ENCODE measurements around the gene LYPD8.
"Not testable (repeated sequence)": the region's sequence is repeated elsewhere in the genome, so short reads cannot be mapped to it uniquely, and the experiment has no call there.

Gene LYPD8

DNA sequence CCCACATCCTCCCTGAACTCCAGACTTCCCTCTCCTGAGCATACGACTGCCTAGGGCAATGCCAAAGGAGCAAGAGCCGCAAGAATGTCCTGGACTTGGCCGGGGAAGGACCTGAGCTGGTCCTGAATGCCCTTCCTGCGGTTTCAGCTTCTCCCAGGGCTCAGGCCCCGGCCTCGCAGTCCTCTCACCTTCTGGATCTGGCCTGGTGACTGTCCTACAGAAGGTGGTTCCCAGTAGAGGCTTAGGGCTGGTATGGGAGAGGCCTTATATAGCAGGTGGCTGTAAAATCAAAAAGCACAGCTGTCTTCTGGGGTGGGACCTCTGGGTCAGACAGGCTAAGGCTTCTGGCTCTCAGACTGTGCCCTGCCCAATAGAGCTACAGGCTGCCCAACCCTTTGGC, at the start of gene LYPD8:
TSS of gene LYPD8 (minus strand) at position 243 of the 400 bp plus-strand sequence. CDS start 4,678 bp downstream, outside the sequence.
- no peak for DNase-seq

- DNase-seq: no peak
Observed at GRCh38 chr1:248804771-248805681, 49.5 kb upstream of the LYPD8 start.

DNA sequence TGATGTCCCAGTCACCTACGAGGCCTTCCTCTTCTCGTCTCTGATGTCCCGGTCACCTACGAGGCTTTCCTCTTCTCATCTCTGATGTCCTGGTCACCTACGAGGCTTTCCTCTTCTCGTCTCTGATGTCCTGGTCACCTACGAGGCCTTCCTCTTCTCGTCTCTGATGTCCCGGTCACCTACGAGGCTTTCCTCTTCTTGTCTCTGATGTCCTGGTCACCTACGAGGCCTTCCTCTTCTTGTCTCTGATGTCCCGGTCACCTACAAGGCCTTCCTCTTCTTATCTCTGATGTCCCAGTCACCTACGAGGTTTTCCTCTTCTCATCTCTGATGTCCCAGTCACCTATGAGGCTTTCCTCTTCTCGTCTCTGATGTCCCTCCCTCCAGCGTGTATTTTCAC, 47.9 kb upstream of the LYPD8 start:
- not testable (repeated sequence) for DNase-seq

- no peak for DNase-seq
Observed at GRCh38 chr1:248802454-248802853, 46.9 kb upstream of the LYPD8 start.

DNA sequence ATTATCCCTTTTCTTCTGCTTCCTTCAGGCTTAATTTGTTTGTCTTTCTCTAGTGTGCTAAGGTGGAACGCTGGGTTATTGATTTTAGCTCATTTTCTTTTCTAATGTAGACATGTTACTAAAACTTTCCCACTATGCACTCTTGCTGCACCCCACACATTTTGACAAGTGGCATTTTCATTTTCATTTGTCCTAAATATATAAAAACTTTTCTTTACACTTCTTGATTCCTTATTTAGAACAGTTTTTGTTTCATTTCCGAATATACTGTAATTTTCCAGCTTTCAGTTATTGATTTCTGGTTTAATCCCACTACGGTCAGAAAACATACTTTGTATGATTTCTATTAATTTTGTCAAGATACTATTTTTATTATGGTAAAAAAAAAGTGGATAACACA, 44.9 kb upstream of the LYPD8 start:
- DNase-seq: no peak

DNA sequence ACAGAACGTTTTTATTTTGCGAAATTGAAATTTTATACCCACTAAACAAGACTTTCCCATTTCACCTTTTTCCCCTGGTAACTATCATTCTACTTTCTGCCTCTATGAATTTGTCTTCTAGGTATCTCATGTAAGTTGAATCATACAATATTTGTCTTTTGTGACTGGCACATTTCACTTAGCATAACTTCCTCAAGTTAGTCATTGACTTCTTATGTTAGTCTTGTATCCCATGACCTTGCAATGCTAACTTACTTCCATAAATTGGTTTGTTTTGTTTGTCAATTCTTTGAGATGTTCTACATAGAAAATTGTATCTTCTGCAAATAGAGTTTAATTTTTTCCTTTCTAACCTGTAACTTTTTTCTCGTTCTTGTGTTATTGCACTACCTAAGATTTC, 43.2 kb upstream of the LYPD8 start:
- DNase-seq: no peak

DNA sequence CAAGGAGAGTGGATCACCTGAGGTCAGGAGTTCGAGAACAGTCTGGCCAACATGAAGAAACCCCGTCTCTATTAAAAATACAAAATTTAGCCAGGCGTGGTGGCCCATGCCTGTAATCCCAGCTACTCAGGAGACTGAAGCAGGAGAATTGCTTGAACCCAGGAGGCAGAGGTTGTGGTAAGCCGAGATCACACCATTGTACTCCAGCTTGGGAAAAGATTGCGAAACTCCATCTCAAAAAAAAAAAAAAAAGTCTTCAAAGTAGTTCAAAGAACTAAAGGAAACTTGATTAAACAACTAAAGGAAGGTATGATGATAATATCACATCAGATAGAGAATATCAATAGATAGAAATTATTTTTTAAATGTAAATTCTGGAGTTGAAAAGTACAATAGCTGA, 39.1 kb upstream of the LYPD8 start:
- DNase-seq: not testable (repeated sequence)

GRCh38 chr1:248793592-248793991, 38.0 kb upstream of the LYPD8 start:
- no peak for DNase-seq

GRCh38 chr1:248792342-248792741, 36.8 kb upstream of the LYPD8 start:
- no peak for DNase-seq

GRCh38 chr1:248791010-248791409, 35.5 kb upstream of the LYPD8 start:
- no peak for DNase-seq

DNA sequence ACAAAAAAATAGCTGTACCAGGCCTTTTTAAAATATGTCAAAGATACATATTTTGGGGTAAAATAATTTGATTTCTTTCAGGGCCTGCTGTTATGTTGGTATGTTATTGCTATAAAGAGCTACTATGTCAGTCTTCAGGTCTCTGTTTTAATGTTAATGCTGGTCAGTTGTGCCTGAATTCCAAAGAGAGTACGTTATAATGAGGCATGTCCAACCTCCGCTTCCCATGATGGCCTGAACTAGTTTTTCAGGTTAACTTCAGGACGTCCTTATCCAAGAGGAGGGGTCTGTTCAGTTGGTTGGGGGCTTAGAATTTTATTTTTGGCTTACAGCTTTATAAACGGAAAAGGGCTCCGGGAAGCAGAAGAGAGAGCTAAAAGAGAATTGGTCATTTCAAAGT, 34.9 kb upstream of the LYPD8 start:
- DNase-seq: no peak

GRCh38 chr1:248789337-248789736, 33.8 kb upstream of the LYPD8 start:
- not testable (repeated sequence) for DNase-seq

DNA sequence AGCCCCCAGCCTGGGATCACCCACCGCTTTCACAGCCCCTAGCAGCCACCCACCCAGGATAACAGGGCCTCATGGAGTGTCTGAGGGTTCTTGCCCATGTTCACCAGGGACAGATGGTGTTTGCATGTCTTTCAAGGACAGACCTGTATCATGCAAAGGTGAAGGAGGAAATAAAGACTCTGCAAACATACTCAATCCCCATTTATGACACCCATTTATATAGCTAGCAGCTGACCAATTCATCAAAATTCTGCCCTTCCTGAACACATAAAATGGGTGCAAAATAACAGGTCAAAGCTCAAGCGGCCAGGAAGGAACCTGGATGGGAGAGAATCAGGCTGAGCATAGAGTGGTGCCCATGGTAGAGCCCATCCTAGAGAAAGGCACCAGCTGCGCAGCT, 32.8 kb upstream of the LYPD8 start:
- no peak for DNase-seq

GRCh38 chr1:248787430-248787829, 31.9 kb upstream of the LYPD8 start:
- no peak for DNase-seq

DNA sequence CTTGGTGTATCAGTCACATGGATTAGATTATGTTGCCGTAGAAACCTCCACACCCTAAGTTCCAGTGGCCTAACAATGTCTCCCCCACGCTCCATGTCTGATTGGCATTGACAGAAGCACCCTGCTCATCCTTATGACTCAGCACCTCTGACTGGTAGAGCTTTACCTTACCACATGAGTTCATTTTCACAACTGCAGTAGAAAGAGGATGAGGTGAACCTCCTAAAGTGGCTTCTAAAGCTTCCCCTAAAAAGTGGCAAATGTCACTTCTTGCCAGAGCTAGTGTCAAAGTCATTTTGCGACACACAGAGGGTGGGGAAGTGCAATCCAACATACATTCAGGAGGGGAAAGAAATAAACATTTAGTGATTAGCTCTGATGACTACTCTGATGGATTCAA, 30.6 kb upstream of the LYPD8 start:
- peak; percentile 22 for DNase-seq

DNA sequence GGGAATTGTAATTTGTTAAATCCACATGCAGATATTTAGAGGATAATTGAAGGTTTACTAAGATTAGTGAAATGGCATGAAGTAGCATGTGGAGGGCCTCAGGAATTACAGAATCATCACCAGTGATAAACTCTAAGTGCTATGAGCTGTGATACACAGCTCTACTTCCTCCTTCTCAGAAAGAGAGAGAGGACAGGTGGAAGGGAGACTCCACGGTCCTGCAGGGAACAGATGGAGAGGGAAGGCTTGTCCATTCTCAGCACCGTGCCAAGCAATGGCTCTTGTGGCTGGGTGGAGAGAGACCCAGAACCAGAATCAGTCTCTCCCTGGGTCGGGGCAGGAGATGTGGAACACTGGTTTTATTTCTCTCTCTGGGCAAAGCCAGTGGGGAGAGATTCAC, 27.8 kb upstream of the LYPD8 start:
- DNase-seq: no peak

GRCh38 chr1:248782416-248783141, 27.0 kb upstream of the LYPD8 start:
- DNase-seq: no peak

GRCh38 chr1:248779350-248779749, 23.8 kb upstream of the LYPD8 start:
- no peak for DNase-seq

DNA sequence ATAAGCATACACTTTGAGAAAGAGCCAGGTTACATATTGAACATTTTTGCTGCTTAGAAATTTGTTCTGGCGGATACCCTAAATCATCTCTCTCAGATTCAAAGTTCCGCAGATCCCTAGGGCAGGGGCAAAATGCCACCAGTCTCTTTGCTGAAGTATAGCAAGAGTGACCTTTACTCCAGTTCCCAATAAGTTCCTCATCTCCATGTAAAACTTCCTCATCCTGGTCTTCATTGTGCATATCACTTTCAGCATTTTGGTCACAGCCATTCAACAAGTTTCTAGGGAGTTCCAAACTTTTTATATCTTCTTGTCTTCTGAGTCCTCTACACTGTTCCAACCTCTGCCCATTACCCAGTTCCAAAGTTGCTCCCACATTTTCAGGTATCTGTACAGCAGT, 23.3 kb upstream of the LYPD8 start:
- DNase-seq: no peak

DNA sequence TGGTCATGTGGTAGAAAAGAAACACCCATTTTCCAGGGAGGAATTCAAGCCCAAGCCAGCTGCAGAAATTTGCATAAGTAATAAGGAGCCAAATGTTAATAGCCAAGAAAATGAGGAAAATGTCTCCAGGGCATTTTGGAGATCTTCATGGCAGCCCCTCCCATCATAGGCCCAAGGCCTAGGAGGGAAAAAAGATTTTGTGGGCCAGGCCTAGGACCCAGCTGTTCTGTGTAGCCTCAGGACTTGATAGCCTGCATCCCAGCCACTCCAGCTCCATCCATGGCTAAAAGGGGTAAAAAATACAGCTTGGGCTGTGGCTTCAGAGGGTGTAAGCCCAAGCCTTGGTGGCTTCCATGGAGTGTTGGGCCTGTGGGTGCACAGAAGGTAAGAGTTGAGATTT, 21.4 kb upstream of the LYPD8 start:
- DNase-seq: no peak

DNA sequence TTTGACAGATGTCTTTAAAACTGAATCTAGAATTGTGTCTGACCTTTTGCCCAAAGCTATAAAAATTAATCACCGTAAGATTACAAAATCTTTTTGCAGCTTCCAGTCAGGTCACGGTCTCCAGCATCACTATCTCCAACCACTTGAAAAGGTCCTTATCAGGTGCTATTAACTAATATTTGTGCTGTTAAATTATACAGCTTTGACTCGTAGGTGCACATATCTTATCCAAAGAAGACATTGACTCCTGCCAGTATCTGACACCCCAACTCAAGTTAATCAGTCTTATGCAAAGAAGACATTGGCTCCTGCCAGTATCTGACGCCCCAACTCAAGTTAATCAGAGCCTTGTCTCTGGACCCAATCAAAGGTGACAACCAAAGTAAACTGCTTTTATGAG, 19.9 kb upstream of the LYPD8 start:
- DNase-seq: no peak

DNA sequence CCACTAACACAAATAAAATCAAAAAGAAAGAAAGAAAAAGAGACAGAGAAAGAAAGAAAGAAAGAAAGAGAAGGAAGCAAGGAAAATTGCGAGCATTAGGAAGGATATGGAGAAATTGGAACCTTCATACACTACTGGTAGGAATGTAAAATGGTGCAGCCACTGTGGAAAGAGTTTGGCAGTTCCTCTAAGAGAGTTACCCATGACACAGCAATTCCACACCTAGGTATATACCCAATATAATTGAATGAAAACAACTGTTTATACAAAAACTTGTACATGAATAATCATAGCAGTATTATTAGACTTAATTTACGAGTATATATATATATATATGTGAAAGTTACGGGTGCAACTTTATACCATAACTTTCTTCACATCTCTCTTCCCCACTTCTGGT, 4.1 kb upstream of the LYPD8 start:
- DNase-seq: no peak

GRCh38 chr1:248758352-248758751, 2.8 kb upstream of the LYPD8 start:
- DNase-seq: no peak

- DNase-seq: no peak
Observed at GRCh38 chr1:248757784-248758195, 2.2 kb upstream of the LYPD8 start.
